Ascending aorta (tissue), 2 donors: ENCODE measurements around the gene TSPYL1. TPM values are rescaled to one million over a fixed set of nuclear protein-coding genes. Genes with fewer than 3 reads are reported as not detected.
A peak's percentile ranks its signal among the peaks of the same experiment; 100 is the strongest.

ENCODE experiments used
- DNase-seq, 2 donors: peaks; one replicate each; pipeline ENCODE4 v3.0.0-alpha.2; 2019; ENCODE audit warnings: low spot score in 2 of 2
- H3K27ac ChIP-seq, 2 donors: fragments of 200-600 bp; sonication (generic); one replicate each; pipeline ENCODE4 v1.5.1; 2016 to 2017; ENCODE audit warnings: mild to moderate bottlenecking in 1 of 2
- H3K27me3 ChIP-seq: fragments of 200-600 bp; sonication (generic); one replicate; pipeline ENCODE4 v1.5.1; 2017
- H3K36me3 ChIP-seq, 2 donors: fragments of 200-600 bp; sonication (generic); one replicate each; pipeline ENCODE4 v1.5.1; 2016
- H3K4me1 ChIP-seq, 2 donors: fragments of 200-600 bp; sonication (generic); one replicate each; pipeline ENCODE4 v1.5.1; 2016 to 2017; ENCODE audit warnings: mild to moderate bottlenecking in 1 of 2
- H3K4me3 ChIP-seq, 2 donors: fragments of 200-600 bp; sonication (generic); one replicate each; pipeline ENCODE4 v1.5.1; 2016 to 2017; ENCODE audit warnings: mild to moderate bottlenecking in 1 of 2
- H3K9me3 ChIP-seq, 2 donors: fragments of 200-600 bp; sonication (generic); one replicate each; pipeline ENCODE4 v1.5.1; 2016
- intact Hi-C: fragments of 100-400 bp; cut with DNase I; formaldehyde crosslinking; loops from one replicate; pipeline ENCODE4 v1.15.1; 2023
- total RNA-seq: library from RNA; depleted of rRNA; stranded (reverse); fragments of >200 nt; gene quantifications from one replicate; pipeline ENCODE4 v1.1.0, GENCODE V29; 2016
- TF ChIP-seq, protein P1 (sequence below), 3 experiments: fragments of 200-600 bp in 2 of 3; fragments of 450-650 bp in 1 of 3; sonication (generic) in 2 of 3; IDR thresholded peaks; one replicate each; pipeline ENCODE4 v1.5.1; 2016 to 2019; ENCODE audit warnings: antibody characterized with exemption in 3 of 3, mild to moderate bottlenecking in 1 of 3, moderate library complexity in 1 of 3

The TSPYL1 gene
- total RNA-seq, 1 donor from 2014 or later, result 36.6 TPM

DNA sequence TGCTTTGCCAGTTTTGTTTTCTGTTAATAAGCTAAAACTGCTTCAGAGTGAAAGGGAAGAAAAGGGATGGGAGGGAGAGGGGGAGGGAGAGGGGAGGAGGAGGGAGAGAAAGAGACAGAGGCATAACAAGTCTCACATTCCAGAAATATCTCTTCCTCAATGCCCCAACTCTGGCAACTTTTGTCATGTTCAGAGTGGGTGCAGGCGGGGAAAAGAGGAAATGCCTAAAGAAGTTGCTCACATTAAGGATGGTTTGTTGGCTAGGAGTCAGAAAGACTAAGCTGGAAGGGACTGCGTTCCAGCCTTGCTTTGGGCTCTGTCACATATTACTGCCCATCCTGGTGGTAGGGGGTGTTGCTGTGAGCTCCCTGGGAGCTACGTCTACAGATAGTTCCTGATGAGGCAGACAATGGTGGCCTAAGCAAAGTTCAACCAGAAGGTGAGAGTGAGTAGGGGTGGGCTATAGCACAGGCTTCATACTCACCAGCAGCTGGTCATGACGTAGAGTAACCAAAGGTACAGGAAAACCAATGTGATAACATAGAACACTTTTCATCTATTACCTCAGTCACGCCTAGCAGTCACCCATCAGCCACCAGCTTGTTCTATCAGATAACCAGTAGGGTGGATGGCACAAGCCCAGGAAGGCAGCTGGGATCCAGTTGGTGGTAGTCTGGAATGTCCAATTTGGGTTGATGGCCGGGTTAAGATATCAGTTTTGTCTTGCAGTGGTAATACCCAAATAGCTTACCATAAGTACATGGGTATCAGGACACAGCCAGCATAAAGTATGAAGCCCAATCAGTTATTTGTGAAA, 28.0 kb downstream of the TSPYL1 start:
- H3K4me3 ChIP-seq, result peak overlapping the region; percentile 38 to 90
- intact Hi-C loops, result loop anchor here (2.0 kb wide), 1 partner anchor 151 kb away; the partner anchor contains the start of gene NT5DC1
- H3K36me3 ChIP-seq, result no peaks in the 10 kb centered on the region
- no peak for DNase-seq
- peaks cover 11 to 26% of the 10 kb centered on the region in 2 donors for H3K4me1 ChIP-seq
- TF ChIP-seq, protein P1, sequence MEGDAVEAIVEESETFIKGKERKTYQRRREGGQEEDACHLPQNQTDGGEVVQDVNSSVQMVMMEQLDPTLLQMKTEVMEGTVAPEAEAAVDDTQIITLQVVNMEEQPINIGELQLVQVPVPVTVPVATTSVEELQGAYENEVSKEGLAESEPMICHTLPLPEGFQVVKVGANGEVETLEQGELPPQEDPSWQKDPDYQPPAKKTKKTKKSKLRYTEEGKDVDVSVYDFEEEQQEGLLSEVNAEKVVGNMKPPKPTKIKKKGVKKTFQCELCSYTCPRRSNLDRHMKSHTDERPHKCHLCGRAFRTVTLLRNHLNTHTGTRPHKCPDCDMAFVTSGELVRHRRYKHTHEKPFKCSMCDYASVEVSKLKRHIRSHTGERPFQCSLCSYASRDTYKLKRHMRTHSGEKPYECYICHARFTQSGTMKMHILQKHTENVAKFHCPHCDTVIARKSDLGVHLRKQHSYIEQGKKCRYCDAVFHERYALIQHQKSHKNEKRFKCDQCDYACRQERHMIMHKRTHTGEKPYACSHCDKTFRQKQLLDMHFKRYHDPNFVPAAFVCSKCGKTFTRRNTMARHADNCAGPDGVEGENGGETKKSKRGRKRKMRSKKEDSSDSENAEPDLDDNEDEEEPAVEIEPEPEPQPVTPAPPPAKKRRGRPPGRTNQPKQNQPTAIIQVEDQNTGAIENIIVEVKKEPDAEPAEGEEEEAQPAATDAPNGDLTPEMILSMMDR (IDR thresholded peaks at IDR 0.05), result no peak
- H3K27ac ChIP-seq, result peak overlapping the region; percentile 51 to 73
- H3K27me3 ChIP-seq, result no peaks in the 10 kb centered on the region
- H3K9me3 ChIP-seq, result no peaks in the 10 kb centered on the region

DNA sequence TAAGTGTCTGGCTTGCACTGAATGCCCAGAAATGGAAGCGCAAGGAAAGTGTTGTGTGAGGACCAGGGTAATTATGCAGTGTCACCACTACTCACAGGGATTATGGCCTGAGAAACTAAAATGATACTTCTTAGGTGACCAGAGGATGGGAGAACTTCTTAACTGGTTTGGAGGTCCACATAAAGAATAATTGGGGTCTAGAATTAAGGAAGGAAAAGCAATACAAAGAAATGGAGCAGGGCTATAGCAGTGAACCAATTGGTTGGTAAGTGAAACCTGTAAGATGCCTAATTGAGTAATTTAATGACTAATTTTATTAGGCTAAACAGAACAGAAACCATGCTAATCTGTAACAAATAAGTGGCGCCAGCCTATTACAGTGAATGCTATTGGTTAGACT, 31.2 kb downstream of the TSPYL1 start:
- Histone ChIP-seq H3K4me1 (peaks cover 11 to 23% of the 10 kb centered on the region in 2 donors), H3K27ac (peak overlapping the region in 1 of 2 donors; percentile 4)
- TF ChIP-seq, protein P1 (IDR thresholded peaks at IDR 0.05), result no peak

DNA sequence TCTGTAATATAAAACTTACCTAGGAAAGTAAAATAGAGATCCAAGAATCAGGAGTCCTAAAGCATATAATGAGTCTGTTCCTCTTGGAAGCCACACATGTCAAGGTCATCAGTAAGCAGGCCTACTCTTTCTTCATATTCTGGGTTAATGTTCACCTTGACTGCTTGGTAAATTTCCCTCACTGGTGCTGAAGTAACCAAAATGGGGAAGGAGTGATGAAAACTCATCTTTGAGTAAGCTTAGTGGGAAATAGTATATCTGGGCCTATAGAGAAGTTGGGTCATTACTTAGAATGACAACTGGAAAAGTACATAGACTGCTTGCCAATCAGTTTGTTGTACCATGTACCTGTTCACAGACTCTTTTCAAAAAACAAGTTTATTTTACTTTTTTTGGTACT, 32.4 kb downstream of the TSPYL1 start:
- H3K4me1 ChIP-seq, result peaks cover 5 to 23% of the 10 kb centered on the region in 2 donors
- peaks cover 0 to 4% of the 10 kb centered on the region in 2 donors for H3K36me3 ChIP-seq
- DNase-seq, result no peak
- H3K4me3 ChIP-seq, result no peak overlapping the region
- intact Hi-C loops, result no loop called here
- no peak overlapping the region for H3K27ac ChIP-seq
- TF ChIP-seq, protein P1 (IDR thresholded peaks at IDR 0.05), result no peak
- no peaks in the 10 kb centered on the region for H3K9me3 ChIP-seq
- H3K27me3 ChIP-seq, result no peaks in the 10 kb centered on the region

More for the DNA sequence above, 31.2 kb downstream of the TSPYL1 start:
- no peak overlapping the region for H3K4me3 ChIP-seq
- no peaks in the 10 kb centered on the region for H3K27me3 ChIP-seq
- intact Hi-C loops, result no loop called here
- no peaks in the 10 kb centered on the region for H3K9me3 ChIP-seq
- DNase-seq, result no peak
- peaks cover 0 to 4% of the 10 kb centered on the region in 2 donors for H3K36me3 ChIP-seq

DNA sequence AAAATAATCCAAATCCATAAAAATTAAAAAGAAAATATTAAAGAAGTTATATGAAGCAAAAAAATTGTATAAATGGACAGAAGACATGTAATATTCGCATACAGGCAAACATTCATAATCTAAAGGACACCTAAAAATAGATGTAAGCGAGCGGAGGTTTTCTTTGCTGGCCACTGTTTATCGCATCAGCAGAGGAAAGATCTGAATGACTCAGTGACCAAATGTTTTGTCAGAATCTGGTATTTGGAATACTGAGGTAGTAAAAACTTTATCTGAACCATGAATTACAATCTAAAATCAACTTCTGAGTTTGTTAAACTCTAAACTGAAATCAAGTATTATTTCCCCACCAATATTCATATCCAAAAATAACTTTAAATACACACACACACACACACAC, 33.6 kb downstream of the TSPYL1 start:
- intact Hi-C loops, result no loop called here
- Histone ChIP-seq H3K36me3 (peaks cover 0 to 4% of the 10 kb centered on the region in 2 donors), H3K27me3 (no peaks in the 10 kb centered on the region), H3K4me3 (no peak overlapping the region), H3K4me1 (peaks cover 5 to 16% of the 10 kb centered on the region in 2 donors), H3K27ac (peak overlapping the region; percentile 24 to 30), H3K9me3 (no peaks in the 10 kb centered on the region)
- TF ChIP-seq, protein P1 (IDR thresholded peaks at IDR 0.05), result no peak
- DNase-seq, result no peak

DNA sequence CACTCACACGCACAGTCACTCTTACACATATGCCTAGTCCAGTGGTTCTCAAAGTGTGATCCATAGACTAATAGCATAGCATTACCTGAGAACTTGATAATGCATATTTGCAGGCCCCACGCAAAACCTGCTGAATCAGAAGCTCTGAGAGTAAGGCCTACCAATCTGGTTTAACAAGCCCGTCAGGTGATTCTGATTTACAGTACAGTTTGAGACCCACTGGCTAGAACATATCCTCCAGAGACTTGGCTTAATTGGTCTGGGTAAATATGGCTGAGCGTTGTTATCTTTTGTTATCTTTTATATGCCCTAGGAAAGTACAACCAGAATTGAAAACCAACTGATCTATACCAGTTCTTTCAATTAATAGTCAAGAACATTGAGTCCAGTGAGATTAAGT, 35.4 kb downstream of the TSPYL1 start:
- Histone ChIP-seq H3K27me3 (no peaks in the 10 kb centered on the region), H3K4me3 (no peak overlapping the region), H3K9me3 (no peaks in the 10 kb centered on the region), H3K36me3 (peaks cover 7 to 11% of the 10 kb centered on the region in 2 donors), H3K27ac (no peak overlapping the region), H3K4me1 (peaks cover 0 to 5% of the 10 kb centered on the region in 2 donors)
- DNase-seq, result no peak
- TF ChIP-seq, protein P1 (IDR thresholded peaks at IDR 0.05), result no peak
- intact Hi-C loops, result no loop called here
